Esophagus squamous epithelium (tissue), 5 donors: ENCODE results near the gene SLC13A4. TPM values are rescaled to one million over a fixed set of nuclear protein-coding genes. Genes with fewer than 3 reads are reported as not detected.

Source experiments
- DNase-seq: peaks from one replicate; lab custom pipeline; 2025; lab: John Stamatoyannopoulos, UW
- H3K27ac ChIP-seq, 4 donors: fragments of 200-600 bp; sonication (generic); one replicate each; pipeline ENCODE4 v1.5.1; 2016 to 2019; ENCODE audit warnings: mild to moderate bottlenecking in 1 of 4
- H3K27me3 ChIP-seq, 4 donors: fragments of 200-600 bp; sonication (generic); 1 replicate in 3 of 4; 2 replicates in 1 of 4; pipeline versions ENCODE4 v1.5.1 to v1.6.0; 2017 to 2021; ENCODE audit warnings: antibody characterized with exemption in 1 of 4
- H3K36me3 ChIP-seq, 3 donors: fragments of 200-600 bp; sonication (generic); one replicate each; pipeline ENCODE4 v1.5.1; 2016 to 2019
- H3K4me1 ChIP-seq, 3 donors: fragments of 200-600 bp; sonication (generic); one replicate each; pipeline ENCODE4 v1.5.1; 2017 to 2019
- H3K4me3 ChIP-seq, 4 donors: fragments of 200-600 bp; sonication (generic); 1 replicate in 3 of 4; 2 replicates in 1 of 4; pipeline ENCODE4 v1.5.1; 2016 to 2019; ENCODE audit warnings: mild to moderate bottlenecking in 2 of 4, moderate library complexity in 1 of 4
- H3K9me3 ChIP-seq, 3 donors: fragments of 200-600 bp; sonication (generic); one replicate each; pipeline ENCODE4 v1.5.1; 2016 to 2019
- POLR2A ChIP-seq, 4 donors: fragments of 450-650 bp; IDR thresholded peaks; one replicate each; pipeline ENCODE4 v1.6.1; 2017; ENCODE audit warnings: antibody characterized with exemption in 4 of 4, mild to moderate bottlenecking in 4 of 4, moderate library complexity in 3 of 4
- WGBS, 2 donors: methylation state at CpG; one replicate each; pipeline ENCODE4 v1.1.5; 2018; 5-methylcytosine and 5-hydroxymethylcytosine counted together
- intact Hi-C: fragments of 100-400 bp; cut with DNase I; formaldehyde crosslinking; loops from one replicate; pipeline ENCODE4 v1.15.0; 2022
- total RNA-seq, 4 donors: library from RNA; depleted of rRNA; stranded (reverse); fragments of >200 nt; gene quantifications; one replicate each; pipeline ENCODE4 v1.1.0, GENCODE V29; 2016
- TF ChIP-seq, protein P1 (sequence below), 6 experiments: fragments of 450-650 bp in 4 of 6; fragments of 200-600 bp in 2 of 6; sonication (generic) in 2 of 6; IDR thresholded peaks; one replicate each; pipeline ENCODE4 v1.5.1; 2016 to 2019; ENCODE audit warnings: antibody characterized with exemption in 6 of 6, mild to moderate bottlenecking in 4 of 6, moderate library complexity in 4 of 6
- donor health status: DM: yes; HTN: yes; CAD: no.

SLC13A4 gene
- total RNA-seq, 4 donors from 2014 or later, result under 0.01 to 1.9 (median 1.5) TPM

DNA sequence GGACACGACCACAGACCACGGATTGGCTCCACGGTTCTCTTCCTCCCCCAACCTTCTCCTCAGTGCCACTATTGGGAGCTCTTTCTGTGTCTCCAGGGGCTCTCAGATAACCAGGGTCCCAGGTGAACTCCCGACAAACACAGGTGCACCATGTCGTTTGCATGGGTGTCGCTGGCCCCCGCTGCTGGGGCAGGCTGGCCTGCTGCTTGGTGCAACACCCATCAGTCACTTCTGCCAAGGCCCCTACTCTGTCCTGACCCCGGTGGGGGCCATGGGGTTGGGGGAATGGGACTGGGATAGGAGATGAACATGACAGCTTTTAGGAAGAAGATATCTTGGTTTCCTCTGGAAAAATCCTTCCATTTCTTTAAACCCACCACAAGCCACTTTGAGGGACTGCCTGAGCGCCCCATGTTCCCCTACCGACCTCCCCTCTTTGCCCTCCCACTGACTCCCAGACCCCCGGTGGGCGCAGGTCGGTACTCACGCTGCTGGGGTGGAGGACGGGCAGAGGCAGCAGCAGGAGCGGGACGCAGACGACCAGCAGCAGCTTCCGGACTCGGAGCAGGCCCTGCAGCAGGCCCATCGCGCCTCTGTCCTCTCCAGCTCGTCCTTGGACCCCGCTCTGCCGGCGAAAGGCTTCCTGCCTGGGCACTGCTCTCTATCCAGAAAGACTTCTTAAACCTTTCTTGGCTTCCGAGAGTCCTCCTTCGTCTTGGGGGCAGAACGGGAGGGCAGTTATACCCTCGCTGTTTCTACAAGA lies 894 bp downstream of the SLC13A4 start:
- peaks cover 0 to 24% (median 0%) of the 10 kb centered on the region in 4 donors for H3K27me3 ChIP-seq
- H3K36me3 ChIP-seq, result no peaks in the 10 kb centered on the region
- H3K4me1 ChIP-seq, result no peaks in the 10 kb centered on the region
- DNase-seq, result no peak
- intact Hi-C loops, result no loop called here
- H3K27ac ChIP-seq, result no peak overlapping the region
- H3K4me3 ChIP-seq, result no peak overlapping the region
- H3K9me3 ChIP-seq, result no peaks in the 10 kb centered on the region
- 86 to 91% methylated on average over 14 to 16 of the region's 30 CpGs for WGBS, 2 donors
- TF ChIP-seq POLR2A (IDR thresholded peaks at IDR 0.05), result no peak
- TF ChIP-seq, protein P1, sequence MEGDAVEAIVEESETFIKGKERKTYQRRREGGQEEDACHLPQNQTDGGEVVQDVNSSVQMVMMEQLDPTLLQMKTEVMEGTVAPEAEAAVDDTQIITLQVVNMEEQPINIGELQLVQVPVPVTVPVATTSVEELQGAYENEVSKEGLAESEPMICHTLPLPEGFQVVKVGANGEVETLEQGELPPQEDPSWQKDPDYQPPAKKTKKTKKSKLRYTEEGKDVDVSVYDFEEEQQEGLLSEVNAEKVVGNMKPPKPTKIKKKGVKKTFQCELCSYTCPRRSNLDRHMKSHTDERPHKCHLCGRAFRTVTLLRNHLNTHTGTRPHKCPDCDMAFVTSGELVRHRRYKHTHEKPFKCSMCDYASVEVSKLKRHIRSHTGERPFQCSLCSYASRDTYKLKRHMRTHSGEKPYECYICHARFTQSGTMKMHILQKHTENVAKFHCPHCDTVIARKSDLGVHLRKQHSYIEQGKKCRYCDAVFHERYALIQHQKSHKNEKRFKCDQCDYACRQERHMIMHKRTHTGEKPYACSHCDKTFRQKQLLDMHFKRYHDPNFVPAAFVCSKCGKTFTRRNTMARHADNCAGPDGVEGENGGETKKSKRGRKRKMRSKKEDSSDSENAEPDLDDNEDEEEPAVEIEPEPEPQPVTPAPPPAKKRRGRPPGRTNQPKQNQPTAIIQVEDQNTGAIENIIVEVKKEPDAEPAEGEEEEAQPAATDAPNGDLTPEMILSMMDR (IDR thresholded peaks at IDR 0.05), result no peak

DNA sequence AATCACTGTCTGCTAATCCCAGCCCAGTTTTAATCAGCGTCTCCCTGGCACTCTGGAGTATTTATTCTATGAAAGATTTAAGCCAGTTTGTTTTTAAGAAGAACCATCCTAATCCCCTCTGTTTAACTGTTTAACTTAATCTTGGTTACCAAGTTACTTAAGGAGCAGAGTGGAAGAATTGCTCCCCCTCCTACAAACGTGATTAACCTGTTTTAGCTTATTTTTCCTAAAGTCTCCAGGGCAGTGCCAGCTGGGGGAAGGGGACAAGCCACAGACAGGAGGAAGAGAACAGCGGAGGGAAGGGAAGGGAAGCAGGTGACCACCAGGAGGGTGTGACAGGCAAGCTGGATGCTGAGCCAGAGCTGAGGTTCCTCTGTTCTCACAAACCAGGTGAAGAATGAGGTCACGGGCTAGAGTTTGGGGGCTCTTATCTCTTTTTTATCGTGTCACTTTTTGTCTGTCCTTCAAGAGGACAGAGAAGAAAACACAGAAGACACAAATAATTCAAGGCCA lies 1.7 kb downstream of the SLC13A4 start:
- no peak for TF ChIP-seq POLR2A (IDR thresholded peaks at IDR 0.05)
- TF ChIP-seq, protein P1 (IDR thresholded peaks at IDR 0.05), result no peak
- H3K4me1 ChIP-seq, result no peaks in the 10 kb centered on the region
- H3K9me3 ChIP-seq, result no peaks in the 10 kb centered on the region
- no peak overlapping the region for H3K4me3 ChIP-seq
- no peak overlapping the region for H3K27ac ChIP-seq
- WGBS, 2 donors, result 43 to 52% methylated on average over 5 of the region's 5 CpGs
- H3K27me3 ChIP-seq, result peaks cover 0 to 24% (median 0%) of the 10 kb centered on the region in 4 donors
- intact Hi-C loops, result no loop called here
- H3K36me3 ChIP-seq, result no peaks in the 10 kb centered on the region
- DNase-seq, result no peak

DNA sequence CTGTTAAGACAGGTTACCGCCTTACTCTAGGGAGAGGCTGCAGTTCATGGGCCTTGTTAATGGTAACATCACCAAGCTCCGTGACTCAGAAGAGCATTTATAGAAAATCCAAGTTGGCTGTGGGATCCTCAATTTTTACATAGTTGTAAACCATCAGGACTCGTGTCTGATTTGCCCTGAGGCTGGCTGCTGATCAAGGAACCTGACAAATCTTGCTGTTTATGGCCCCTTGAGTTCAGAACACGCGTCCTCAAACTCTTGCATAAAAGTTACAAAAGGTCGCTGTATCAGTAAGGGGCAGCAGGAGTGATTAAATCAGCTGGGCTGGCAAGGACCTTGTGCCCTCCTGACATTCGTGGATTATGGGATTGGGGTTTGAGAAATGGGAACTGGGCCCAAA lies 4.6 kb downstream of the SLC13A4 start:
- Histone ChIP-seq H3K27me3 (peaks cover 0 to 47% (median 0%) of the 10 kb centered on the region in 4 donors), H3K4me3 (no peak overlapping the region), H3K4me1 (no peaks in the 10 kb centered on the region), H3K27ac (no peak overlapping the region), H3K9me3 (no peaks in the 10 kb centered on the region), H3K36me3 (no peaks in the 10 kb centered on the region)
- DNase-seq, result no peak
- 66 to 85% methylated on average over 6 to 7 of the region's 7 CpGs for WGBS, 2 donors
- intact Hi-C loops, result no loop called here
- TF ChIP-seq POLR2A (IDR thresholded peaks at IDR 0.05), result no peak
- TF ChIP-seq, protein P1 (IDR thresholded peaks at IDR 0.05), result no peak

DNA sequence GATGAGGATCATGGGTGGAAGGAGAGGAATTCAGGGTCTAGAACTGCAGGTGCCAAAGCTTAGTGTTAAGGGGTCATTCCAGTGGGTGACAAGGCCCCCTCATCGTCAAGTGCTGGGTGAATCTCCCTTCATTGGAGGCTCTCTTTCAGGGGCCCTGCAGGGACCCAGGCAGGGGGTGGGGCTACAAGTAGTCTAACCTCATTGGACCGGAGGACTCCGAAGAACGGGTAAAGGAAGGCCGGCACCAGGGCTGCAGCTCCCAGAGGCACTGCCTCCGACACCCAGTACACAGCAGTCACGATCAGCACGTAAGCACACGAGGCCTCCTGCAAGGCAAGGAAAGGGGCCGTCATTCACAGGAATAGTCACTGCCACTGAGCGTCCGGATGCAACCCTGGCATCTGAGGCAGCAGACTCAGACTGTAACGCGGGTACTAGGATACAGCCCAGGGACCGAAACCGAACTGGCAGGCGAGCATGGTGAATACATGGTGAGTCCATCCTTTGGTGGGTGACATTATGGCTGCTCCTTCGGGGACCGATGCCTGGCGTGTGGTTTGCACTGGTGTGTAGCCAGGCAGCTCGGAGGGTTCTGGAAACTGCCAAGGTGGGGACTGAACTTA lies 6.7 kb downstream of the SLC13A4 start:
- DNase-seq, result no peak

More for the DNA sequence above, 6.7 kb downstream of the SLC13A4 start:
- Histone ChIP-seq H3K4me1 (peaks cover 0 to 9% (median 0%) of the 10 kb centered on the region in 3 donors), H3K4me3 (no peak overlapping the region), H3K9me3 (no peaks in the 10 kb centered on the region), H3K36me3 (no peaks in the 10 kb centered on the region), H3K27ac (no peak overlapping the region), H3K27me3 (peaks cover 0 to 46% (median 0%) of the 10 kb centered on the region in 4 donors)
- intact Hi-C loops, result no loop called here
- WGBS, 2 donors, result 98% methylated on average over 8 to 16 of the region's 21 CpGs
- TF ChIP-seq, protein P1 (IDR thresholded peaks at IDR 0.05), result no peak
- TF ChIP-seq POLR2A (IDR thresholded peaks at IDR 0.05), result no peak
